ENCODE data around the gene DLG2. TPM values are rescaled to one million over a fixed set of nuclear protein-coding genes. Genes with fewer than 3 reads are reported as not detected.

DLG2 gene
- total RNA-seq, 4 donors from 2014 or later: 2.9 to 30.2 (median 22.6) TPM

- H3K4me3 ChIP-seq: peak overlapping the region; percentile 29 to 35
- no peak for DNase-seq
- no peak for TF ChIP-seq POLR2A (IDR thresholded peaks at IDR 0.05)
- TF ChIP-seq, protein P1, sequence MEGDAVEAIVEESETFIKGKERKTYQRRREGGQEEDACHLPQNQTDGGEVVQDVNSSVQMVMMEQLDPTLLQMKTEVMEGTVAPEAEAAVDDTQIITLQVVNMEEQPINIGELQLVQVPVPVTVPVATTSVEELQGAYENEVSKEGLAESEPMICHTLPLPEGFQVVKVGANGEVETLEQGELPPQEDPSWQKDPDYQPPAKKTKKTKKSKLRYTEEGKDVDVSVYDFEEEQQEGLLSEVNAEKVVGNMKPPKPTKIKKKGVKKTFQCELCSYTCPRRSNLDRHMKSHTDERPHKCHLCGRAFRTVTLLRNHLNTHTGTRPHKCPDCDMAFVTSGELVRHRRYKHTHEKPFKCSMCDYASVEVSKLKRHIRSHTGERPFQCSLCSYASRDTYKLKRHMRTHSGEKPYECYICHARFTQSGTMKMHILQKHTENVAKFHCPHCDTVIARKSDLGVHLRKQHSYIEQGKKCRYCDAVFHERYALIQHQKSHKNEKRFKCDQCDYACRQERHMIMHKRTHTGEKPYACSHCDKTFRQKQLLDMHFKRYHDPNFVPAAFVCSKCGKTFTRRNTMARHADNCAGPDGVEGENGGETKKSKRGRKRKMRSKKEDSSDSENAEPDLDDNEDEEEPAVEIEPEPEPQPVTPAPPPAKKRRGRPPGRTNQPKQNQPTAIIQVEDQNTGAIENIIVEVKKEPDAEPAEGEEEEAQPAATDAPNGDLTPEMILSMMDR (IDR thresholded peaks at IDR 0.05): no peak
- no peaks in the 10 kb centered on the region for H3K27me3 ChIP-seq
- H3K9me3 ChIP-seq: no peaks in the 10 kb centered on the region
- H3K4me1 ChIP-seq: no peaks in the 10 kb centered on the region
- intact Hi-C loops (cut with DNase I; ENCODE audit: low total_unique reads): no loop called here
- peak overlapping the region; percentile 76 to 81 for H3K27ac ChIP-seq
- no peaks in the 10 kb centered on the region for H3K36me3 ChIP-seq
These were observed 1901.9 kb downstream of the DLG2 start for GRCh38 chr11:83725269-83725560.

- H3K27ac ChIP-seq: peak overlapping the region; percentile 76 to 81
- peak overlapping the region; percentile 29 to 35 for H3K4me3 ChIP-seq
- no peaks in the 10 kb centered on the region for H3K9me3 ChIP-seq
- intact Hi-C loops (cut with DNase I; ENCODE audit: low total_unique reads): no loop called here
- no peaks in the 10 kb centered on the region for H3K27me3 ChIP-seq
- no peaks in the 10 kb centered on the region for H3K4me1 ChIP-seq
- DNase-seq: peak; percentile 24 to 59
- H3K36me3 ChIP-seq: no peaks in the 10 kb centered on the region
- TF ChIP-seq, protein P1 (IDR thresholded peaks at IDR 0.05): peak; percentile 49 to 64 (median 54)
- TF ChIP-seq POLR2A (IDR thresholded peaks at IDR 0.05): no peak
These were observed 1903.1 kb downstream of the DLG2 start for GRCh38 chr11:83723999-83724398.

DNA sequence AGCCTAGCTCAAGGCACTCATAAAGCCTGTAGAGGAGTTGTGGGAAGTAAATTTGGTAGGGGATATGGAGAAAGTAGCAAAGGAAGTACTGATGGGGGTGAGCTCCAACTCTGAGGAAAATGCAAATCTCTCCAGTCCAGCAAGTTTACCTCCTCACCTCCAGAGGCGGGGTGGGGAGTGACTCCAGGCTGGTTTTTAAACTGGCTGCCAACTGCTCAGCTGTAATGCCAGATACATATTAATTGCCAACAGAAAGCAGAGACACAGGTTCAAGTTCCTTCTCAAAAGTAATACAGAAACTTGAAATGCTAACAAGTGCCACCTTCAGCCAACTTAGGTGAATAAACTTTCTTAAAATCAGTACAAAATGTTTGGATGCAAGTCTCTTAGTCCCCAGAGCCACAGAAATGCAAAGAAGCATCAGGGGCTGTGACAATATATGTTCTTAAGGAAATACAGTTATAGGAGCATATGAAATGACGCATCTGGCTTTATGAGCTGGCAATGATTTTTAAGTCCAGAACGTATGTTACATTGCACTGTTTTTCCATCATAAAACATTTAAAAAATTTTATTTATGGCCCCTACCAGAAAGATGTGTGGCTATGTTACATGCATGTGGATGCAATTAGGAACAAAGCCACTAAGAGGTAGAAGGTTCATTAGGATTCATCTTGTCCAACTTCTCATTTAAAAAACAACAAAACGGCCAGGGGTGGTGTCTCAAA, 1904.6 kb downstream of the DLG2 start:
- Histone ChIP-seq H3K36me3 (no peaks in the 10 kb centered on the region), H3K4me3 (no peak overlapping the region), H3K4me1 (no peaks in the 10 kb centered on the region), H3K27me3 (no peaks in the 10 kb centered on the region), H3K9me3 (no peaks in the 10 kb centered on the region), H3K27ac (no peak overlapping the region)
- TF ChIP-seq, protein P1 (IDR thresholded peaks at IDR 0.05): no peak
- TF ChIP-seq POLR2A (IDR thresholded peaks at IDR 0.05): no peak
- no peak for DNase-seq
- intact Hi-C loops (cut with DNase I; ENCODE audit: low total_unique reads): no loop called here

- no peak overlapping the region for H3K4me3 ChIP-seq
- H3K36me3 ChIP-seq: no peaks in the 10 kb centered on the region
- H3K27me3 ChIP-seq: no peaks in the 10 kb centered on the region
- intact Hi-C loops (cut with DNase I; ENCODE audit: low total_unique reads): no loop called here
- DNase-seq: no peak
- no peaks in the 10 kb centered on the region for H3K4me1 ChIP-seq
- H3K27ac ChIP-seq: no peak overlapping the region
- TF ChIP-seq, protein P1 (IDR thresholded peaks at IDR 0.05): no peak
- TF ChIP-seq POLR2A (IDR thresholded peaks at IDR 0.05): no peak
- no peaks in the 10 kb centered on the region for H3K9me3 ChIP-seq
These were observed 1905.9 kb downstream of the DLG2 start for GRCh38 chr11:83721263-83721662.

- Histone ChIP-seq H3K4me1 (no peaks in the 10 kb centered on the region), H3K27me3 (no peaks in the 10 kb centered on the region), H3K9me3 (no peaks in the 10 kb centered on the region), H3K27ac (no peak overlapping the region), H3K4me3 (no peak overlapping the region), H3K36me3 (no peaks in the 10 kb centered on the region)
- no peak for DNase-seq
- TF ChIP-seq POLR2A (IDR thresholded peaks at IDR 0.05): no peak
- TF ChIP-seq, protein P1 (IDR thresholded peaks at IDR 0.05): no peak
- intact Hi-C loops (cut with DNase I; ENCODE audit: low total_unique reads): no loop called here
These were observed 1906.5 kb downstream of the DLG2 start for GRCh38 chr11:83720675-83721074.

Measured in uterus (tissue), 4 donors.